Esophagus muscularis mucosa (tissue), 4 donors: Measurements from ENCODE around the gene TRIM4. TPM values are rescaled to one million over a fixed set of nuclear protein-coding genes. Genes with fewer than 3 reads are reported as not detected.
"Not testable (repeated sequence)": the region's sequence is repeated elsewhere in the genome, so short reads cannot be mapped to it uniquely, and the experiment has no call there.

Experiments used
- DNase-seq: peaks from one replicate; pipeline ENCODE4 v3.0.0-alpha.2; 2017; ENCODE audit errors: extremely low spot score
- H3K27ac ChIP-seq, 4 donors: fragments of 200-600 bp; sonication (generic); replicated peaks in 1 of 4; 1 replicate in 3 of 4; 2 replicates in 1 of 4; pipeline ENCODE4 v1.5.1; 2016 to 2019; ENCODE audit warnings: mild to moderate bottlenecking in 1 of 4
- H3K27me3 ChIP-seq, 4 donors: fragments of 200-600 bp; sonication (generic); one replicate each; pipeline versions ENCODE4 v1.5.1 to v1.6.0; 2016 to 2019
- H3K36me3 ChIP-seq, 4 donors: fragments of 200-600 bp; sonication (generic); one replicate each; pipeline ENCODE4 v1.5.1; 2016 to 2019
- H3K4me1 ChIP-seq, 4 donors: fragments of 200-600 bp; sonication (generic); one replicate each; pipeline ENCODE4 v1.5.1; 2016 to 2019
- H3K4me3 ChIP-seq, 4 donors: fragments of 200-600 bp; sonication (generic); 1 replicate in 2 of 4; 2 replicates in 2 of 4; pipeline ENCODE4 v1.5.1; 2016 to 2019; ENCODE audit warnings: mild to moderate bottlenecking in 4 of 4, moderate library complexity in 1 of 4
- H3K9me3 ChIP-seq, 4 donors: fragments of 200-600 bp; sonication (generic); 1 replicate in 3 of 4; 2 replicates in 1 of 4; pipeline ENCODE4 v1.5.1; 2016 to 2019
- CTCF ChIP-seq, 3 experiments: fragments of 200-600 bp in 2 of 3; fragments of 450-650 bp in 1 of 3; sonication (generic) in 2 of 3; IDR thresholded peaks; one replicate each; pipeline ENCODE4 v1.5.1; 2017 to 2019; ENCODE audit warnings: antibody characterized with exemption in 3 of 3, mild to moderate bottlenecking in 2 of 3, moderate library complexity in 1 of 3
- EP300 ChIP-seq: sonication (generic); formaldehyde crosslinking; IDR thresholded peaks from one replicate; pipeline ENCODE4 v1.6.1; 2017; ENCODE audit warnings: antibody characterized with exemption
- POLR2A ChIP-seq: fragments of 450-650 bp; IDR thresholded peaks from one replicate; pipeline ENCODE4 v1.6.1; 2017; ENCODE audit warnings: antibody characterized with exemption, moderate library complexity, mild to moderate bottlenecking, low read depth
- POLR2AphosphoS5 ChIP-seq, 2 donors: sonication (generic); formaldehyde crosslinking; IDR thresholded peaks; one replicate each; pipeline ENCODE4 v1.6.1; 2017; ENCODE audit warnings: antibody characterized with exemption in 2 of 2
- WGBS: methylation state at CpG from one replicate; pipeline ENCODE4 v1.1.5; 2018; 5-methylcytosine and 5-hydroxymethylcytosine counted together
- intact Hi-C: fragments of 100-400 bp; cut with DNase I; formaldehyde crosslinking; loops from one replicate; pipeline ENCODE4 v1.15.1; 2023
- total RNA-seq, 4 donors: library from RNA; depleted of rRNA; stranded (reverse); fragments of >200 nt; gene quantifications; one replicate each; pipeline versions ENCODE4 v1.1.0 to v1.2.1, GENCODE V29; 2016

Gene TRIM4
- 10 to 100 TPM; 21.2 to 27.8 (median 24.7) TPM for total RNA-seq

- DNase-seq: peak; percentile 96
- intact Hi-C loops: loop anchor here (10.0 kb wide), 1 partner anchor 166 kb away; the partner anchor contains the start of genes COPS6 and ZNF3
- H3K27me3 ChIP-seq: no peaks in the 10 kb centered on the region
- peaks cover 26 to 57% (median 52%) of the 10 kb centered on the region in 4 donors for H3K4me1 ChIP-seq
- TF ChIP-seq POLR2A: peak; percentile 83
- TF ChIP-seq CTCF (IDR thresholded peaks at IDR 0.05): peak in 2 of 3 experiments; percentile 21 to 23
- TF ChIP-seq POLR2AphosphoS5 (IDR thresholded peaks at IDR 0.05): peak; percentile 98
- TF ChIP-seq EP300: no peak
- H3K36me3 ChIP-seq: peaks cover 0 to 28% (median 18%) of the 10 kb centered on the region in 4 donors
- peak within 1 kb of the TSS; percentile 77 to 96 (median 94) for H3K4me3 ChIP-seq
- no peaks in the 10 kb centered on the region for H3K9me3 ChIP-seq
- peak within 1 kb of the TSS; percentile 87 to 99 (median 98) for H3K27ac ChIP-seq
- WGBS: 2% methylated on average over 13 of the region's 81 CpGs
Observed at GRCh38 chr7:99918959-99919813, at the start of gene TRIM4. TRIM4 (minus strand) TSS chr7:99919530; CDS start chr7:99919401, 129 bp downstream.

DNA sequence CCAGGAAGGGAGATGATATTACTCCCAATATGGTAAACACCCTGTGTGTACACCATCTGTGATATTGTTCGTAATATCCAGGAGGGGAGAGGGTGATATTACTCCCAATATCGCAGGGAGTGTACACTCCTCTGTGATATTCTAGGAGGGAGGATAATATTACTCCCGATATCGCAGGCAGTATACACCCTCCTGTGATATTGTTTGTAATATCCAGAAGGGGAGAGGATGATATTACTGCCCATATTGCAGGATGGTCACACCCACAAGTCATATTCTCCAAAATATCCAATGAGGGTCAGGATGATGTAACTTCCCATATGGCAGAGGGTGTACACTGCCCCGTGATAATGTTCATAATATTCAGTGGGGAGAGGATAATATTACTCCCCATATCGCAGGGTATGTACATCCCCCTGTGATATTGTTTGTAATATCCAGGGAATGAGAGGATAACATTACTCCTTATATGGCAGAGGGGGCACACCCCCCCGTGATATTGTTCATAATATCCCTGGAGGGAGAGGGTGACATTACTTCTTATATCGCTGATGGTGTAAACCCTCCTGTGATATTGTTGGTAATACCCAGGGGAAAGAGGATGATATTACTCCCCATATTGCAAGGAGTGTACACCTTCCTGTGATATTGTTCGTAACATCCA is 39.4 kb upstream of the TRIM4 start:
- H3K27me3 ChIP-seq: peaks cover 0 to 72% (median 0%) of the 10 kb centered on the region in 4 donors
- WGBS: 66% methylated on average over 9 of the region's 9 CpGs
- no peak for DNase-seq
- H3K9me3 ChIP-seq: no peaks in the 10 kb centered on the region
- no peaks in the 10 kb centered on the region for H3K36me3 ChIP-seq
- intact Hi-C loops: no loop called here
- no peaks in the 10 kb centered on the region for H3K4me1 ChIP-seq
- no peak overlapping the region for H3K4me3 ChIP-seq
- TF ChIP-seq EP300 (no peak), POLR2A (no peak), CTCF (IDR thresholded peaks at IDR 0.05) (no peak), POLR2AphosphoS5 (IDR thresholded peaks at IDR 0.05) (no peak)
- no peak overlapping the region for H3K27ac ChIP-seq

DNA sequence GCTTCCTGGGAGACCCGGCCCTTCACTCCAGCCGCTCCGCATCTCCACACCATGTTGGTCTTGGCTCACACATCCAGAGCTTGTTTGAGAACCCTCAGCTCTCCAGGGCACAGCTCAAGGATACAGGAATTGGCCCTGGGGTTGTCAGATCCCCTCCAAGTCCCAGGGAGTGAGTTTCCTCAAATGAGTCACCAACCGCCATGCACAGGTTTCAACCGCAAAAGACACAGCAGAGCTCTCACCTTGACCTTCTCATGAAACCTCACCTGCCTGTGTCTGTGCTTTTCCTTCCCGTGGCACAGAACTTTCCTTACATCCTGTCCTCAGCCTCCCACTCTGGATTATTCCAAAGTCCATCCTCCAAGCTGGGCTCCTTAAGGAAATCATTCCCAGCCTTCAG is 35.9 kb upstream of the TRIM4 start:
- DNase-seq: no peak
- peaks cover 0 to 43% (median 0%) of the 10 kb centered on the region in 4 donors for H3K27me3 ChIP-seq
- H3K9me3 ChIP-seq: peaks cover 0 to 4% (median 0%) of the 10 kb centered on the region in 4 donors
- no peaks in the 10 kb centered on the region for H3K36me3 ChIP-seq
- H3K4me3 ChIP-seq: no peak overlapping the region
- H3K4me1 ChIP-seq: no peaks in the 10 kb centered on the region
- no peak overlapping the region for H3K27ac ChIP-seq
- intact Hi-C loops: no loop called here
- no peak for TF ChIP-seq EP300
- no peak for TF ChIP-seq POLR2AphosphoS5 (IDR thresholded peaks at IDR 0.05)
- TF ChIP-seq POLR2A: no peak
- TF ChIP-seq CTCF (IDR thresholded peaks at IDR 0.05): no peak
- 92% methylated on average over 6 of the region's 6 CpGs for WGBS

DNA sequence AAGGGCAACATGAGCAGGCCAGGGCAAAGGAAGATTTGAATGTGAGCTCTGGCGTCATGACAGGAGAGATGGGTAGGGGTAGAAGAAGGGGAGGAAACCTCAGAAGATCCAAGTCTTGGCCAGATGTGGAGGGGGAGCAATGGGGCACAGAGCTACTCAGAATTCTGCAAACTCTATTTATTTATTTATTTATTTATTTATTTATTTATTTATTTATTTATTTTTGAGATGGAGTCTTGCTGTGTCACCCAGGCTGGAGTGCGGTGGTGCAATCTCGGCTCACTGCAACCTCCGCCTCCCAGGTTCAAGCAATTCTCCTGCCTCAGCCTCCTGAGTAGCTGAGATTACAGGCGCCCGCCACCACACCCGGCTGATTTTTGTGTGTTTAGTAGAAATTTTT is 35.3 kb upstream of the TRIM4 start:
- H3K36me3 ChIP-seq, H3K9me3 ChIP-seq, DNase-seq, H3K27ac ChIP-seq, intact Hi-C loops, H3K4me1 ChIP-seq, H3K4me3 ChIP-seq: not testable (repeated sequence)
- WGBS: 85% methylated on average over 7 of the region's 7 CpGs
- H3K27me3 ChIP-seq: peaks cover 0 to 40% (median 0%) of the 10 kb centered on the region in 4 donors

- 80% methylated on average over 3 of the region's 3 CpGs for WGBS
- no peak for DNase-seq
Observed at GRCh38 chr7:99953649-99954048, 34.3 kb upstream of the TRIM4 start.

DNA sequence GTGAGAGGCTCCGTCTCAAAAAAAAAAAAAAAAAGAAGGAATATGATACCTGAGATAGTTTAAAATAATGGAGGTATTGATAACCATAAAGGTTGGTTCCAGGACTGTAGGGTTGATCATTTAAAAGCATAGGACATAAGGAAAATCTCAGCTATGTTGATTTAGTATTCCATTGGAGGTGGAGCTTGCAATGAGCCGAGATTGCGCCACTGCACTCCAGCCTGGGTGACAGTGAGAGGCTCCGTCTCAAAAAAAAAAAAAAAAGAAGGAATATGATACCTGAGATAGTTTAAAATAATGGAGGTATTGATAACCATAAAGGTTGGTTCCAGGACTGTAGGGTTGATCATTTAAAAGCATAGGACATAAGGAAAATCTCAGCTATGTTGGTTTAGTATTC is 33.3 kb upstream of the TRIM4 start:
- WGBS: 81% methylated on average over 4 of the region's 4 CpGs
- H3K27ac ChIP-seq, intact Hi-C loops, H3K4me1 ChIP-seq, H3K36me3 ChIP-seq, DNase-seq, H3K9me3 ChIP-seq, H3K4me3 ChIP-seq: not testable (repeated sequence)
- H3K27me3 ChIP-seq: peaks cover 0 to 27% (median 0%) of the 10 kb centered on the region in 4 donors

More at GRCh38 chr7:99953649-99954048, 34.3 kb upstream of the TRIM4 start:
- intact Hi-C loops: no loop called here
- Histone ChIP-seq H3K9me3 (peaks cover 0 to 4% (median 0%) of the 10 kb centered on the region in 4 donors), H3K27ac (no peak overlapping the region), H3K4me1 (no peaks in the 10 kb centered on the region), H3K4me3 (no peak overlapping the region), H3K27me3 (peaks cover 0 to 30% (median 0%) of the 10 kb centered on the region in 4 donors), H3K36me3 (no peaks in the 10 kb centered on the region)
- TF ChIP-seq EP300 (no peak), POLR2AphosphoS5 (IDR thresholded peaks at IDR 0.05) (no peak), CTCF (IDR thresholded peaks at IDR 0.05) (no peak), POLR2A (no peak)

GRCh38 chr7:99950819-99951218 is 31.5 kb upstream of the TRIM4 start:
- H3K27ac ChIP-seq, H3K4me3 ChIP-seq, H3K4me1 ChIP-seq, H3K9me3 ChIP-seq, intact Hi-C loops, DNase-seq, H3K36me3 ChIP-seq: not testable (repeated sequence)
- peaks cover 0 to 32% (median 0%) of the 10 kb centered on the region in 4 donors for H3K27me3 ChIP-seq
- 88% methylated on average over 6 of the region's 6 CpGs for WGBS
